H1 (cell line): ENCODE measurements around the gene STX2. TPM values are rescaled to one million over a fixed set of nuclear protein-coding genes. Genes with fewer than 3 reads are reported as not detected.

Experiments used
- CTCF ChIA-PET: fragments of 300-600 bp; sonication (Branson Sonifier 250); formaldehyde crosslinking; loops from one replicate; lab custom pipeline; 2021; ENCODE audit not compliant: partially characterized antibody; lab: Charles Lee
- POLR2A ChIA-PET: fragments of 300-600 bp; sonication (Branson Sonifier 250); formaldehyde crosslinking; loops from one replicate; lab custom pipeline; 2021; ENCODE audit warnings: inconsistent platforms; ENCODE audit not compliant: partially characterized antibody; lab: Charles Lee
- DNase-seq, 2 experiments: peaks; one replicate each; pipeline versions ENCODE4 v3.0.0 to v3.0.0-alpha.2; 2010 to 2022; ENCODE audit warnings: low spot score in 2 of 2, low read depth in 1 of 2, mixed read lengths in 1 of 2
- FAIRE-seq: peaks from 2 replicates; lab custom pipeline; 2011; peaks lifted over from hg19 to GRCh38; lab: Jason Lieb, UNC
- H2AFZ ChIP-seq: 2 replicates; pipeline ENCODE4 v1.8.1; 2012; ENCODE audit warnings: low read length, inconsistent platforms
- H2AK5ac ChIP-seq: 2 replicates; pipeline ENCODE4 v1.6.1; 2013; ENCODE audit warnings: low read depth, low read length
- H2BK120ac ChIP-seq: replicated peaks from 2 replicates; pipeline ENCODE3; 2013; ENCODE audit warnings: low read depth, low read length, inconsistent platforms
- H2BK12ac ChIP-seq: 2 replicates; pipeline ENCODE4 v1.6.1; 2013; ENCODE audit warnings: low read depth, low read length
- H2BK15ac ChIP-seq: 2 replicates; pipeline ENCODE4 v1.6.1; 2013; ENCODE audit warnings: low read length
- H2BK20ac ChIP-seq: 2 replicates; pipeline ENCODE4 v1.6.1; 2013; ENCODE audit warnings: low read length
- H2BK5ac ChIP-seq: 2 replicates; pipeline ENCODE4 v1.6.1; 2013; ENCODE audit warnings: low read depth, low read length
- H3K14ac ChIP-seq: 2 replicates; pipeline ENCODE4 v1.6.1; 2013; ENCODE audit warnings: inconsistent platforms; ENCODE audit not compliant: insufficient read length
- H3K18ac ChIP-seq: 2 replicates; pipeline ENCODE4 v1.6.1; 2013; ENCODE audit warnings: low read length; ENCODE audit errors: extremely low read depth
- H3K23ac ChIP-seq: 2 replicates; pipeline ENCODE4 v1.6.1; 2013; ENCODE audit warnings: inconsistent platforms; ENCODE audit not compliant: insufficient read length
- H3K23me2 ChIP-seq: 2 replicates; pipeline ENCODE4 v1.6.1; 2013; ENCODE audit warnings: low read depth, low read length
- H3K27ac ChIP-seq: 2 replicates; pipeline ENCODE4 v1.6.1; 2011; ENCODE audit warnings: low read depth, low read length, inconsistent platforms
- H3K27me3 ChIP-seq, 4 experiments: replicated peaks in 1 of 4; 1 replicate in 1 of 4; 2 replicates in 3 of 4; pipeline versions ENCODE4 v1.6.1 to v1.8.1; 2011 to 2013; ENCODE audit warnings: low read length in 3 of 4, mild to moderate bottlenecking in 3 of 4, inconsistent platforms in 2 of 4, mixed read lengths in 2 of 4, moderate library complexity in 1 of 4; ENCODE audit not compliant: control insufficient read depth in 3 of 4, insufficient read depth in 3 of 4; ENCODE audit errors: extremely low read depth in 1 of 4
- H3K36me3 ChIP-seq, 4 experiments: 2 replicates each; pipeline versions ENCODE4 v1.6.1 to v1.8.1; 2011 to 2013; ENCODE audit warnings: mild to moderate bottlenecking in 4 of 4, low read length in 3 of 4, moderate library complexity in 2 of 4, control low read depth in 1 of 4, inconsistent platforms in 1 of 4; ENCODE audit not compliant: insufficient read depth in 4 of 4, control insufficient read depth in 2 of 4
- H3K4ac ChIP-seq: replicated peaks from 2 replicates; pipeline ENCODE3; 2013; ENCODE audit warnings: low read length, low read depth, mixed read lengths, inconsistent platforms; ENCODE audit not compliant: insufficient read length
- H3K4me1 ChIP-seq, 4 experiments: replicated peaks in 1 of 4; 1 replicate in 1 of 4; 2 replicates in 3 of 4; pipeline versions ENCODE4 v1.6.1 to v1.8.1; 2011 to 2013; ENCODE audit warnings: low read length in 3 of 4, inconsistent platforms in 2 of 4, mixed read lengths in 1 of 4; ENCODE audit not compliant: insufficient read depth in 4 of 4, control insufficient read depth in 3 of 4
- H3K4me2 ChIP-seq, 2 experiments: 2 replicates each; pipeline versions ENCODE4 v1.6.1 to v1.8.1; 2011 to 2013; ENCODE audit warnings: low read depth in 2 of 2, low read length in 2 of 2, control low read depth in 1 of 2, inconsistent platforms in 1 of 2, mild to moderate bottlenecking in 1 of 2; ENCODE audit not compliant: insufficient read depth in 1 of 2
- H3K4me3 ChIP-seq, 4 experiments: fragments of 200-600, 300-600 bp in 1 of 4; sonication (generic), shearing (Covaris generic), sonication (Bioruptor Twin) in 1 of 4; 2 replicates each; pipeline versions ENCODE4 v1.5.1 to v1.8.1; 2011 to 2016; ENCODE audit warnings: low read length in 4 of 4, low read depth in 3 of 4, control low read depth in 2 of 4, inconsistent platforms in 2 of 4, mild to moderate bottlenecking in 2 of 4, mixed read lengths in 1 of 4, moderate library complexity in 1 of 4; ENCODE audit not compliant: insufficient read depth in 2 of 4; ENCODE audit errors: extremely low read depth in 1 of 4
- H3K56ac ChIP-seq: replicated peaks from 2 replicates; pipeline ENCODE3; 2013; ENCODE audit warnings: low read depth, mild to moderate bottlenecking, mixed read lengths, low read length, inconsistent platforms; ENCODE audit not compliant: insufficient read length
- H3K79me1 ChIP-seq: 2 replicates; pipeline ENCODE4 v1.6.1; 2013; ENCODE audit warnings: low read depth, low read length, control low read depth
- H3K79me2 ChIP-seq, 2 experiments: 2 replicates each; pipeline versions ENCODE4 v1.6.1 to v1.8.1; 2012 to 2013; ENCODE audit warnings: low read length in 2 of 2, mild to moderate bottlenecking in 2 of 2, inconsistent platforms in 1 of 2; ENCODE audit not compliant: insufficient read depth in 2 of 2, control insufficient read depth in 1 of 2
- H3K9ac ChIP-seq, 4 experiments: replicated peaks in 1 of 4; 1 replicate in 1 of 4; 2 replicates in 3 of 4; pipeline versions ENCODE4 v1.6.1 to v1.8.1; 2011 to 2013; ENCODE audit warnings: low read depth in 3 of 4, low read length in 3 of 4, control low read depth in 2 of 4, mild to moderate bottlenecking in 2 of 4, moderate library complexity in 2 of 4, inconsistent platforms in 1 of 4; ENCODE audit errors: extremely low read depth in 1 of 4
- H3K9me3 ChIP-seq, 2 experiments: 2 replicates each; pipeline versions ENCODE4 v1.6.1 to v1.8.1; 2012 to 2013; ENCODE audit warnings: mild to moderate bottlenecking in 2 of 2, moderate library complexity in 2 of 2, control low read depth in 1 of 2, inconsistent platforms in 1 of 2, low read depth in 1 of 2, low read length in 1 of 2, mixed read lengths in 1 of 2; ENCODE audit not compliant: insufficient read depth in 2 of 2
- H4K20me1 ChIP-seq, 2 experiments: replicated peaks in 1 of 2; 2 replicates each; pipeline versions ENCODE3 to v1.8.1; 2011 to 2013; ENCODE audit warnings: inconsistent platforms in 2 of 2, low read length in 2 of 2, mild to moderate bottlenecking in 1 of 2; ENCODE audit not compliant: insufficient read depth in 2 of 2, control insufficient read depth in 1 of 2
- H4K5ac ChIP-seq: 2 replicates; pipeline ENCODE4 v1.6.1; 2013; ENCODE audit warnings: low read length, low read depth, mixed read lengths, inconsistent platforms; ENCODE audit not compliant: insufficient read length
- H4K8ac ChIP-seq: 2 replicates; pipeline ENCODE4 v1.8.0; 2013; ENCODE audit warnings: mild to moderate bottlenecking, moderate library complexity, low read length, inconsistent platforms; ENCODE audit not compliant: insufficient read depth; ENCODE audit errors: extremely low read depth
- H4K91ac ChIP-seq: replicated peaks from 2 replicates; pipeline ENCODE3; 2013; ENCODE audit warnings: low read length, mixed read lengths, inconsistent platforms; ENCODE audit not compliant: insufficient read length
- BRCA1 ChIP-seq: IDR thresholded peaks from 2 replicates; pipeline ENCODE4 v1.6.1; 2012; ENCODE audit warnings: low read depth, low read length, improper control_type of control experiment
- HDAC6 ChIP-seq: IDR thresholded peaks from one replicate; pipeline ENCODE4 v1.7.1; 2012; ENCODE audit warnings: low read depth, mild to moderate bottlenecking, inconsistent platforms, low read length, moderate library complexity
- KDM5A ChIP-seq: fragments of 200-600 bp; IDR thresholded peaks from 2 replicates; pipeline ENCODE4 v1.7.1; 2012; ENCODE audit warnings: mild to moderate bottlenecking, low read length, inconsistent platforms, mixed read lengths
- YY1 ChIP-seq: IDR thresholded peaks from 2 replicates; pipeline ENCODE4 v1.6.1; 2011; ENCODE audit warnings: low read depth, mild to moderate bottlenecking, low read length
- WGBS, 2 experiments: shearing (Covaris generic) in 1 of 2; methylation state at CpG; one replicate each; pipeline versions ENCODE4 v1.1.6 to v1.1.7; 2013 to 2015; ENCODE audit warnings: low lambda C conversion rate in 2 of 2, mixed read lengths in 2 of 2, inconsistent platforms in 1 of 2, low coverage in 1 of 2, missing lambda C conversion rate in 1 of 2; ENCODE audit not compliant: insufficient replicate concordance in 2 of 2, insufficient coverage in 1 of 2, insufficient read length in 1 of 2; ENCODE audit errors: extremely low coverage in 1 of 2, missing lambda C conversion rate in 1 of 2; 5-methylcytosine and 5-hydroxymethylcytosine counted together
- polyA plus RNA-seq, 7 experiments: library from polyadenylated mRNA; depleted of rRNA in 3 of 7; stranded (reverse) in 5 of 7; unstranded in 2 of 7; fragments of >200 nt in 5 of 7; fragments of 200-250 nt in 2 of 7; gene quantifications; 1 replicate in 5 of 7; 2 replicates in 1 of 7; 4 replicates in 1 of 7; pipeline versions ENCODE4 v1.2.1 to v1.2.3, GENCODE V29; 2011 to 2013; ENCODE audit warnings: missing spikeins in 2 of 7, mixed read lengths in 2 of 7
- total RNA-seq: library from RNA; stranded (reverse); fragmentation: NEBNext Ultra II Directional; extraction: Animal tissue kit (Norgen Biotek cat#: 25700); gene quantifications from 2 replicates; pipeline ENCODE4 v1.2.1, GENCODE V29; 2021

Gene STX2
- total and polyA plus RNA-seq, 2 of the 8 experiments (the other 6 are each of a cell fraction or from before 2014, with no cell fraction given) = 20.0 to 26.3 TPM

- DNase-seq (no peak), FAIRE-seq (no peak)
- no peak overlapping the region for H3K27ac ChIP-seq
These were observed 95.9 kb downstream of the STX2 start for GRCh38 chr12:130743176-130743575.

More at GRCh38 chr12:130743176-130743575, 95.9 kb downstream of the STX2 start:
- H3K23ac ChIP-seq = no peak overlapping the region
- H3K9me3 ChIP-seq = no peaks in the 10 kb centered on the region
- ChIA-PET CTCF (interaction anchor here (1.2 kb wide), 1 partner anchor 342 kb away, joined by 4 read pairs; no protein-coding TSS in a partner anchor), POLR2A (no interaction called here)
- no peak overlapping the region for H3K56ac ChIP-seq
- no peak overlapping the region for H2AFZ ChIP-seq
- no peaks in the 10 kb centered on the region for H3K27me3 ChIP-seq
- H2BK12ac ChIP-seq = no peak overlapping the region
- no peaks in the 10 kb centered on the region; a peak in 1 of 7 replicates for H3K4me1 ChIP-seq
- no peak overlapping the region for H4K91ac ChIP-seq
- H3K4me3 ChIP-seq = no peak overlapping the region
- no peaks in the 10 kb centered on the region for H3K36me3 ChIP-seq
- 84% methylated on average over 2 of the region's 2 CpGs; no CpG with 5 or more reads in 1 of the 2 experiments for WGBS, 2 experiments
- H4K20me1 ChIP-seq = peaks cover 0 to 1% of the 10 kb centered on the region in 2 experiments
- H3K18ac ChIP-seq = no peak overlapping the region
- H2BK15ac ChIP-seq = no peak overlapping the region
- no peak overlapping the region for H2BK120ac ChIP-seq
- no peak overlapping the region for H4K8ac ChIP-seq
- H2BK5ac ChIP-seq = no peak overlapping the region
- no peak overlapping the region for H2AK5ac ChIP-seq
- H2BK20ac ChIP-seq = no peak overlapping the region
- no peaks in the 10 kb centered on the region for H3K23me2 ChIP-seq
- no peaks in the 10 kb centered on the region for H3K79me1 ChIP-seq
- no peak overlapping the region for H3K4ac ChIP-seq
- H3K79me2 ChIP-seq = no peaks in the 10 kb centered on the region
- TF ChIP-seq YY1 (no peak), KDM5A (no peak), HDAC6 (no peak), BRCA1 (no peak)
- no peak overlapping the region for H3K14ac ChIP-seq
- H3K9ac ChIP-seq = no peak overlapping the region
- no peak overlapping the region for H4K5ac ChIP-seq
- H3K4me2 ChIP-seq = no peak overlapping the region
